HepG2 (cell line): Measurements from ENCODE around the gene QPCT. TPM values are rescaled to one million over a fixed set of nuclear protein-coding genes. Genes with fewer than 3 reads are reported as not detected.

Experiments
- ATAD3A ChIP-seq: sonication (generic); formaldehyde crosslinking; IDR thresholded peaks from 2 replicates; pipeline ENCODE4 v1.4.0; 2020; ENCODE audit warnings: missing genetic modification reagents
- CHD4 ChIP-seq: fragments of 200-600 bp; sonication (generic); IDR thresholded peaks from 2 replicates; pipeline ENCODE4 v1.7.0; 2017; ENCODE audit warnings: mild to moderate bottlenecking, low read length, borderline replicate concordance
- FOXP4 ChIP-seq: sonication (generic); formaldehyde crosslinking; IDR thresholded peaks from 2 replicates; pipeline ENCODE4 v1.4.0; 2020; ENCODE audit warnings: missing genetic modification reagents
- GATAD2A ChIP-seq: IDR thresholded peaks from 2 replicates; pipeline ENCODE4 v1.6.1; 2016
- HNF4G ChIP-seq, 2 experiments: sonication (generic) in 1 of 2; formaldehyde crosslinking in 1 of 2; IDR thresholded peaks; 2 replicates each; pipeline versions ENCODE4 v1.4.0 to v1.6.1; 2011 to 2020; ENCODE audit warnings: borderline replicate concordance in 2 of 2, low read depth in 2 of 2, mild to moderate bottlenecking in 2 of 2, low read length in 1 of 2, missing genetic modification reagents in 1 of 2, moderate library complexity in 1 of 2
- IRX3 ChIP-seq: sonication (generic); formaldehyde crosslinking; IDR thresholded peaks from 2 replicates; pipeline ENCODE4 v1.8.1; 2023; ENCODE audit warnings: mild to moderate bottlenecking, low read depth, missing genetic modification reagents, borderline replicate concordance
- LBX2 ChIP-seq: sonication (generic); formaldehyde crosslinking; IDR thresholded peaks from 2 replicates; pipeline ENCODE4 v1.5.0; 2020; ENCODE audit warnings: missing genetic modification reagents, mild to moderate bottlenecking, borderline replicate concordance
- MIER2 ChIP-seq: IDR thresholded peaks from 2 replicates; pipeline ENCODE4 v1.6.1; 2016; ENCODE audit warnings: missing biosample characterization, missing genetic modification reagents
- NAIF1 ChIP-seq: sonication (generic); formaldehyde crosslinking; IDR thresholded peaks from 2 replicates; pipeline ENCODE4 v1.5.0; 2020; ENCODE audit warnings: mild to moderate bottlenecking, missing genetic modification reagents, borderline replicate concordance
- NBN ChIP-seq: fragments of 450-650 bp; conservative IDR thresholded peaks from 2 replicates; pipeline ENCODE4 v1.6.1; 2017
- NR0B2 ChIP-seq: sonication (generic); formaldehyde crosslinking; IDR thresholded peaks from 2 replicates; pipeline ENCODE4 v1.4.0; 2020; ENCODE audit warnings: mild to moderate bottlenecking, missing genetic modification reagents
- PATZ1 ChIP-seq: sonication (generic); formaldehyde crosslinking; IDR thresholded peaks from 2 replicates; pipeline ENCODE4 v1.4.0; 2020; ENCODE audit warnings: missing genetic modification reagents
- PAWR ChIP-seq: sonication (generic); formaldehyde crosslinking; IDR thresholded peaks from 2 replicates; pipeline ENCODE4 v1.4.0; 2020; ENCODE audit warnings: missing genetic modification reagents, mild to moderate bottlenecking, borderline replicate concordance
- PAX8 ChIP-seq: sonication (generic); formaldehyde crosslinking; IDR thresholded peaks from 2 replicates; pipeline ENCODE4 v1.8.0; 2022; ENCODE audit warnings: mild to moderate bottlenecking, missing genetic modification reagents, borderline replicate concordance
- PCBP1 ChIP-seq: fragments of 200-400 bp; formaldehyde crosslinking; IDR thresholded peaks from 2 replicates; pipeline ENCODE4 v1.6.1; 2017; ENCODE audit warnings: mild to moderate bottlenecking, low read depth, low read length, borderline replicate concordance
- POLR2G ChIP-seq: fragments of 200-400 bp; formaldehyde crosslinking; IDR thresholded peaks from 2 replicates; pipeline ENCODE4 v1.6.1; 2018; ENCODE audit warnings: mild to moderate bottlenecking, low read depth, low read length, moderate library complexity
- SMAD3 ChIP-seq: sonication (generic); formaldehyde crosslinking; IDR thresholded peaks from 2 replicates; pipeline ENCODE4 v1.4.0; 2020; ENCODE audit warnings: missing genetic modification reagents
- TCF7L2 ChIP-seq: IDR thresholded peaks from 2 replicates; pipeline ENCODE4 v1.6.1; 2011; ENCODE audit warnings: mild to moderate bottlenecking, low read depth, low read length, moderate library complexity
- TOPORS ChIP-seq: sonication (generic); formaldehyde crosslinking; IDR thresholded peaks from 2 replicates; pipeline ENCODE4 v1.8.0; 2023; ENCODE audit warnings: mild to moderate bottlenecking, missing genetic modification reagents
- ZFP36 ChIP-seq: fragments of 150-350 bp; IDR thresholded peaks from 2 replicates; pipeline ENCODE4 v1.6.1; 2018; ENCODE audit warnings: borderline replicate concordance, low read length, low read depth; ENCODE audit not compliant: partially characterized antibody
- ZNF207 ChIP-seq: fragments of 450-650 bp; IDR thresholded peaks from 2 replicates; pipeline ENCODE4 v1.6.1; 2016; ENCODE audit warnings: antibody characterized with exemption, borderline replicate concordance
- ZNF253 ChIP-seq: sonication (generic); formaldehyde crosslinking; IDR thresholded peaks from 2 replicates; pipeline ENCODE4 v1.8.0; 2022; ENCODE audit warnings: mild to moderate bottlenecking, missing genetic modification reagents, borderline replicate concordance
- ZNF562 ChIP-seq: sonication (generic); formaldehyde crosslinking; IDR thresholded peaks from 2 replicates; pipeline ENCODE4 v1.8.0; 2022; ENCODE audit warnings: missing genetic modification reagents, borderline replicate concordance
- polyA plus RNA-seq, 8 experiments: library from polyadenylated mRNA; depleted of rRNA in 3 of 8; stranded (reverse) in 7 of 8; unstranded in 1 of 8; fragments of >200 nt; fragmentation: Illumina TruSeq in 4 of 8; extraction: Trizol in 4 of 8; gene quantifications; 2 replicates each; pipeline versions ENCODE4 v1.2.1 to v1.2.3, GENCODE V29; 2011 to 2016; ENCODE audit warnings: low read depth in 4 of 8, missing spikeins in 1 of 8, mixed read lengths in 1 of 8; ENCODE audit not compliant: insufficient read depth in 1 of 8
- total RNA-seq, 5 experiments: library from RNA; depleted of rRNA; stranded (reverse); fragments of >200 nt; fragmentation: Illumina TruSeq; extraction: Trizol; gene quantifications; 2 replicates each; pipeline ENCODE4 v1.2.3, GENCODE V29; 2016; ENCODE audit warnings: low read depth in 1 of 5

Gene QPCT
- total and polyA plus RNA-seq, 2 of the 13 experiments (the other 11 are each of a cell fraction or from before 2014, with no cell fraction given): 0.77 to 1.2 TPM

GRCh38 chr2:37324786-37325624, 19.4 kb upstream of the QPCT start, which contains the start of gene PRKD3 (continued):
- TF ChIP-seq PATZ1 (CRISPR knock-in tag) (0 out of 2 replicates have a peak, but pooled peaks have one; percentile 16), SMAD3 (CRISPR knock-in tag) (no peak), IRX3 (CRISPR knock-in tag) (no peak), ZNF207 (no peak), NAIF1 (CRISPR knock-in tag) (no peak), POLR2G (no peak), PAWR (CRISPR knock-in tag) (no peak), PAX8 (CRISPR knock-in tag) (peak; percentile 49; the same call in 1 of the 2 replicates), HNF4G (IDR thresholded peaks at IDR 0.05; ENCODE audit: borderline replicate concordance, low read depth, low read length) (no peak), HNF4G (CRISPR knock-in tag; IDR thresholded peaks at IDR 0.05; ENCODE audit: borderline replicate concordance, low read depth) (peak; percentile 27; the same call in 1 of the 2 replicates), CHD4 (no peak), NBN (no peak), TCF7L2 (no peak), NR0B2 (CRISPR knock-in tag) (peak; percentile 84), LBX2 (peak; percentile 84; the same call in 1 of the 2 replicates), PCBP1 (0 out of 2 replicates have a peak, but pooled peaks have one; percentile 52), GATAD2A (CRISPR knock-in tag) (0 out of 2 replicates have a peak, but pooled peaks have one; percentile 6), TOPORS (CRISPR knock-in tag) (0 out of 2 replicates have a peak, but pooled peaks have one; percentile 13), ZFP36 (no peak), MIER2 (no peak), ZNF253 (CRISPR knock-in tag) (no peak), ZNF562 (CRISPR knock-in tag) (no peak), ATAD3A (CRISPR knock-in tag) (no peak), FOXP4 (CRISPR knock-in tag) (no peak)
